Peyer's patch (tissue), 4 donors: ENCODE measurements around the gene TINCR. TPM values are rescaled to one million over a fixed set of nuclear protein-coding genes. Genes with fewer than 3 reads are reported as not detected.

Source experiments
- DNase-seq, 3 donors: peaks; one replicate each; pipeline ENCODE4 v3.0.0-alpha.2; 2017 to 2019
- H3K27ac ChIP-seq, 4 donors: fragments of 200-600 bp; sonication (generic); one replicate each; pipeline ENCODE4 v1.5.1; 2016 to 2019
- H3K27me3 ChIP-seq, 2 donors: fragments of 200-600 bp; sonication (generic); one replicate each; pipeline ENCODE4 v1.5.1; 2019
- H3K36me3 ChIP-seq, 3 donors: fragments of 200-600 bp; sonication (generic); one replicate each; pipeline ENCODE4 v1.5.1; 2016 to 2019
- H3K4me1 ChIP-seq, 4 donors: fragments of 200-600 bp; sonication (generic); one replicate each; pipeline ENCODE4 v1.5.1; 2016 to 2019
- H3K4me3 ChIP-seq, 4 donors: fragments of 200-600 bp; sonication (generic); 1 replicate in 3 of 4; 2 replicates in 1 of 4; pipeline ENCODE4 v1.5.1; 2016 to 2019; ENCODE audit warnings: mild to moderate bottlenecking in 1 of 4
- H3K9me3 ChIP-seq, 4 donors: fragments of 200-600 bp; sonication (generic); one replicate each; pipeline ENCODE4 v1.5.1; 2016 to 2019; ENCODE audit warnings: mild to moderate bottlenecking in 1 of 4
- POLR2A ChIP-seq, 2 donors: fragments of 450-650 bp; IDR thresholded peaks; one replicate each; pipeline ENCODE4 v1.5.1; 2017; ENCODE audit warnings: antibody characterized with exemption in 2 of 2, mild to moderate bottlenecking in 2 of 2, moderate library complexity in 2 of 2
- total RNA-seq, 4 donors: library from RNA; depleted of rRNA; stranded (reverse); fragments of >200 nt; gene quantifications; one replicate each; pipeline ENCODE4 v1.1.0, GENCODE V29; 2016
- TF ChIP-seq, protein P1 (sequence below), 6 experiments: fragments of 450-650 bp in 4 of 6; fragments of 200-600 bp in 2 of 6; sonication (generic) in 1 of 6; IDR thresholded peaks; one replicate each; pipeline ENCODE4 v1.5.1; 2017 to 2019; ENCODE audit warnings: antibody characterized with exemption in 6 of 6, mild to moderate bottlenecking in 3 of 6, moderate library complexity in 1 of 6

Gene TINCR
- total RNA-seq, 4 donors from 2014 or later, result 0.67 to 2.6 (median 1.2) TPM; not detected in 1

GRCh38 chr19:5595745-5596144 is 28.0 kb upstream of the TINCR start:
- no peak for DNase-seq
- no peak for TF ChIP-seq POLR2A (IDR thresholded peaks at IDR 0.05)
- TF ChIP-seq, protein P1, sequence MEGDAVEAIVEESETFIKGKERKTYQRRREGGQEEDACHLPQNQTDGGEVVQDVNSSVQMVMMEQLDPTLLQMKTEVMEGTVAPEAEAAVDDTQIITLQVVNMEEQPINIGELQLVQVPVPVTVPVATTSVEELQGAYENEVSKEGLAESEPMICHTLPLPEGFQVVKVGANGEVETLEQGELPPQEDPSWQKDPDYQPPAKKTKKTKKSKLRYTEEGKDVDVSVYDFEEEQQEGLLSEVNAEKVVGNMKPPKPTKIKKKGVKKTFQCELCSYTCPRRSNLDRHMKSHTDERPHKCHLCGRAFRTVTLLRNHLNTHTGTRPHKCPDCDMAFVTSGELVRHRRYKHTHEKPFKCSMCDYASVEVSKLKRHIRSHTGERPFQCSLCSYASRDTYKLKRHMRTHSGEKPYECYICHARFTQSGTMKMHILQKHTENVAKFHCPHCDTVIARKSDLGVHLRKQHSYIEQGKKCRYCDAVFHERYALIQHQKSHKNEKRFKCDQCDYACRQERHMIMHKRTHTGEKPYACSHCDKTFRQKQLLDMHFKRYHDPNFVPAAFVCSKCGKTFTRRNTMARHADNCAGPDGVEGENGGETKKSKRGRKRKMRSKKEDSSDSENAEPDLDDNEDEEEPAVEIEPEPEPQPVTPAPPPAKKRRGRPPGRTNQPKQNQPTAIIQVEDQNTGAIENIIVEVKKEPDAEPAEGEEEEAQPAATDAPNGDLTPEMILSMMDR (IDR thresholded peaks at IDR 0.05), result no peak
- Histone ChIP-seq H3K27me3 (no peaks in the 10 kb centered on the region), H3K27ac (no peak overlapping the region), H3K4me1 (peaks cover 0 to 16% (median 0%) of the 10 kb centered on the region in 4 donors), H3K4me3 (no peak overlapping the region), H3K36me3 (peaks cover 0 to 100% (median 9%) of the 10 kb centered on the region in 3 donors), H3K9me3 (no peaks in the 10 kb centered on the region)

DNA sequence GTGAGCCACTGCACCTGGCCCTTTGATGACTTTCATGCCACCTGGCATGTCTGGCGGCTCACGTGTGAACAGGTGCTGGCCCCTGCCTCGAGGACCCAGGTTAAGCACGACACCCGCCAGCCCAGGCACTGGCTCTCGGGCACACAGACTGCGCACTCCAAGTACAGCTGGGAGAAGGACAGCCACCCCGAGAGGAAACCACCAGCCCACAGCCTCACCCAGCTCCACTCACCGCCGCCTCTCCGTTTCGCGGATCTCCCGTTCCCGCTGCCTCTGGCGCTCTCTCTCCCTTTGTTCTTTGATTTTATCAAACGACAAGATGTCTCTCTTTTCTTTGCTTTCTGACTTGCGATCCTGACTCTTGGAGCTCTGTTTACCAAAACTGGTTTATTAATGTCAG is 27.4 kb upstream of the TINCR start:
- H3K27ac ChIP-seq, result peak overlapping the region in 2 of 4 donors; percentile 65 to 73
- H3K4me3 ChIP-seq, result no peak overlapping the region
- H3K27me3 ChIP-seq, result no peaks in the 10 kb centered on the region
- H3K36me3 ChIP-seq, result peaks cover 0 to 100% (median 9%) of the 10 kb centered on the region in 3 donors
- H3K4me1 ChIP-seq, result peaks cover 0 to 16% (median 0%) of the 10 kb centered on the region in 4 donors
- no peaks in the 10 kb centered on the region for H3K9me3 ChIP-seq
- no peak for DNase-seq
- TF ChIP-seq, protein P1 (IDR thresholded peaks at IDR 0.05), result no peak

DNA sequence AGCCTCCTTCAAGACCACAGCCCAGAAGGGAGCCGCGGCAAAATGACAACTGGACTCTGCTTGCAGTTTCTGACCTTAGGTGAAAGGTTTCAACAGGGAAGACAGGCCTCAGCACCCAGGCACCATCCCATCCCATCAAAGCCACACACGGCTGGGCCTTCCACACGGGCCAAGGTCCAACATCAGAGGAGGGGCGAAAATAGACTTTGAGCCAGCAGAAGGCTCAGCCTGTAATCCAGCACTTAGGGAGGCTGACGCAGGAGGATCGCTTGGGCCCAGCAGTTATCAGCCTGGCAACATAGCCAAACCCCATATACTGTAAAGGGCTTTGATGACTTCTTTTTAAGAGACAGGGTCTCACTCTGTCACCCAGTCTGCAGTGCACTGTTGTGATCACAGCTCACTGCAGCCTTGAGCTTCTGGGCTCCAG is 26.8 kb upstream of the TINCR start:
- H3K4me3 ChIP-seq, result no peak overlapping the region
- no peaks in the 10 kb centered on the region for H3K27me3 ChIP-seq
- H3K27ac ChIP-seq, result peak overlapping the region in 2 of 4 donors; percentile 65 to 73
- peaks cover 0 to 100% (median 9%) of the 10 kb centered on the region in 3 donors for H3K36me3 ChIP-seq
- TF ChIP-seq, protein P1 (IDR thresholded peaks at IDR 0.05), result no peak
- TF ChIP-seq POLR2A (IDR thresholded peaks at IDR 0.05), result peak in 1 of 2 donors; percentile 10
- H3K9me3 ChIP-seq, result no peaks in the 10 kb centered on the region
- DNase-seq, result peak in 2 of 3 donors; percentile 82 to 86
- H3K4me1 ChIP-seq, result peaks cover 0 to 16% (median 0%) of the 10 kb centered on the region in 4 donors

DNA sequence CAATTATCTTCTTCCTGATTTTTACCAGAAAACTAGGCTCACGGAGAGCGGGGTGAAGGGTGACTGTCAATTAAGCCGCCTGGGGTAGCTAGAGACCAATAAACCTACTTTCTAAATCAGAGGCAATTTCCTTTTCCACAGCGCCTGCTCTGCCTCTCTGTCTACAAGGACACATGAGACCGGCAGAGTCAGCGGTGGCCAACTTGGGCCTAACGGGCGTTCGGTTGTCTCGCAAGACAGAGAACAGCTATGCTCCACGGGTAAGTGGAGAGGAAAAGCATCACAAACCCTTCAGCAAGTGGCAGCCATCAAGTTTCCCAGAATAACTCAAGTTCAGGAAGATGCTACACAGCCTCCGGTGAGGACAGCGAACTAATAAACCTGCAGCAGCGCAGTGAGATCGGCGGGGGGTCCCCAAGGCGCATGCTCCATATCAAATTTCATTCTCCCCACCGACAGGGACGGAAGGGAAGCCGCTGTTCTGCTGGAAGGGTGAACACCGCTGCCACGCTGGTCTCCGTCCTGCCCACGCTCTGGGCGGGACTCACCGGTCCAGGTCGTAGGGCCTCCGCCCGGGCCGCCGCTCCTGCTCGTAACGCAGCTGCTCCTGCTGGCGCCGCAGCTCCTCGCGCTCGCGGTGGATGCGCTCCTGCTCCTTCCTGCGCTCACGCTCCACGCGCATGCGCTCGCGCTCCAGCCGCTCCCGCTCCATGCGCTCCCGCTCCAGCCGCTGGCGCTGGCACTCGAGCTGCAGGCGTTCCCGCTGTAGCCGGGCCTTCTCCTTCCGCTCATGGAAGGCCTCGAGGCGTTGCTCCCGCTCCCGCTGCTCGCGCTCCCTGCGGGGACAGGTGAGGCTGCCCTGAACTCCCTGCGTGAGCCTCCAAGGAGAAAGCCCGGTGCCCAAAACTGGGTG is 25.8 kb upstream of the TINCR start:
- Histone ChIP-seq H3K4me1 (peaks cover 0 to 16% (median 0%) of the 10 kb centered on the region in 4 donors), H3K4me3 (peak overlapping the region in 1 of 4 donors; percentile 6), H3K9me3 (no peaks in the 10 kb centered on the region), H3K27ac (peak overlapping the region in 2 of 4 donors; percentile 55 to 73), H3K36me3 (peaks cover 0 to 100% (median 9%) of the 10 kb centered on the region in 3 donors), H3K27me3 (no peaks in the 10 kb centered on the region)
- TF ChIP-seq POLR2A (IDR thresholded peaks at IDR 0.05), result no peak
- TF ChIP-seq, protein P1 (IDR thresholded peaks at IDR 0.05), result no peak
- no peak for DNase-seq

DNA sequence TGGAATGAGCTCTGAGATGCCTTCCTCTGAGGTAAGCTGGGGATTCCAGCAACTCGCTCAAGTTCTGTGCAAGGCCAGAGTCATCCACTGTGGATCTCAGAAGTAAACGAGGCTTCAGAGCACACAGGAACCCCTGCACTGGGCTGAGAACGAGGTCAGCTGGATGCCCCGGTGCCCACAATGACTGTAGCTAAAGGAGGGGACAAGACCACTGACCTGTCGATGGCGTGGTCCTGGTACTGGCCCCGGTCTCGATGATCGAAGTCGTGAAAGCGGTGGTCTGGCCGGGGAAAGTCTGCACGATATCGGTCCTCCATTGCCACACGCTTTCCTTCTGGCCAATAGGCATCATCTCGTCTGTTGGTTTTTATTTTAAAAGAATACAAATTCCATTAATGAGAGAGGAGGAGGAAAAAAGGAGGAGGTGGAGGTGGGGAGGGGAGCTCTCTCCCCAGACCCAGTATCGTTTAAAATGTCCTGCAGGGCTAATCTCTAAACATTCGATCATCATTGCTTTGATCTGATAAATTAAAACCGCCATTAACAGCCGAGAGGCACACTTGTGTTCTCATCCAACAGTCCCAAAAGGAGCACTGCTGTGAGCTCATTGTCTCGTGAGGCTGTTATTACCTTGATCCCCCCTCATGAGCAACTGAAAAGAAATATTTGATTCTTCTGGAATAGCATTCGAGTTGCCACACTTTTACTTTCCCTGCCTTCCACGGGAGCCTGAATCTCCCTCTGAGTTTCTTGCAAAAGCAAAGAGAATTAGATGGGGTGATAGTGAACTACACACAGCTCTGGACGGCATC is 25.0 kb upstream of the TINCR start:
- no peak for TF ChIP-seq POLR2A (IDR thresholded peaks at IDR 0.05)
- TF ChIP-seq, protein P1 (IDR thresholded peaks at IDR 0.05), result no peak
- Histone ChIP-seq H3K27ac (no peak overlapping the region), H3K36me3 (peaks cover 0 to 100% (median 9%) of the 10 kb centered on the region in 3 donors)

More for the DNA sequence above, 25.0 kb upstream of the TINCR start:
- no peaks in the 10 kb centered on the region for H3K9me3 ChIP-seq
- H3K4me1 ChIP-seq, result peaks cover 0 to 16% (median 0%) of the 10 kb centered on the region in 4 donors
- no peak overlapping the region for H3K4me3 ChIP-seq
- no peak for DNase-seq
- H3K27me3 ChIP-seq, result no peaks in the 10 kb centered on the region
